ENCODE measurements around the gene RBP4.

The RBP4 gene

DNA sequence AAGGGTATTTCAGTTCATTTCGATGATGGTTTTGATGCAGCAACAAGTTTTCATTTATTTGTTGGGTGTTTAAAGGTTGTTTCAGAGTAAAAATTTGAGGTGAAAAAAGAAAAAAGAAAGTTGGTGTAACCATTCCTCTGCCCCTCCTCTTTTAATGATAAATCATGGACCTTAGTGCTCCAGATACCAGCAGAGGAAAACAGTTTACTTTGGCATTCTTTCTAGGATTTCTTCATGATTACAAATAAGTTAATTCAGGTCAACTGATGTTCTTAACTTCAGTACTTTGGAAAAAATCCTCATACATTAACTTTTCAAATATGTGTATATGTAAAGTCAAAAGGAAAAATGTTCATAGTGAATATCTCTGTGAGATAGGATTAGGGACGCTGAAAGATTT lies 2.0 kb upstream of the RBP4 start:
- no peak for FAIRE-seq
- no peak for TF ChIP-seq POLR2A (IDR thresholded peaks at IDR 0.05; ENCODE audit: low read depth, low read length)

DNA sequence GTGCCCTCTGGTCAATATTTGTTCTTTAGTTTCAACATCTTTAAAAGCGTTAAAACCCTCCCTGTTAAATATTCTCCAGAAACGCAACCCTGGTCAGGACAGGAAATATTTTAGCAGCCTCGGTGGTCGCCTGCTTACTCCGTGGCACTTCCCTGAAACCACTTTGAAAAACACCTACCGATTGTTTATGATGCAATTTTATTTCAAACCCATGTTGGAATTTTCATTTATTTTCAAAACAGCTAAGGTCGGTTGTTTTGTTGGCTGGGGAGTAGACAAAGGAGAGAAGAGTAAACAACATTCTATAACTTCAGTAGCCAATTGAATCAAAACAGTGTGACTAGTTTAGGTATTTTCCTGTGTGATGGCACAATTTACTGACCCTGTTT lies 733 bp upstream of the RBP4 start:
- FAIRE-seq (no peak), DNase-seq (ENCODE audit: insufficient read length, low spot score) (no peak)
- TF ChIP-seq POLR2A (IDR thresholded peaks at IDR 0.05; ENCODE audit: low read depth, low read length): no peak

More for the DNA sequence above, 2.0 kb upstream of the RBP4 start:
- DNase-seq (ENCODE audit: insufficient read length, low spot score): no peak

DNA sequence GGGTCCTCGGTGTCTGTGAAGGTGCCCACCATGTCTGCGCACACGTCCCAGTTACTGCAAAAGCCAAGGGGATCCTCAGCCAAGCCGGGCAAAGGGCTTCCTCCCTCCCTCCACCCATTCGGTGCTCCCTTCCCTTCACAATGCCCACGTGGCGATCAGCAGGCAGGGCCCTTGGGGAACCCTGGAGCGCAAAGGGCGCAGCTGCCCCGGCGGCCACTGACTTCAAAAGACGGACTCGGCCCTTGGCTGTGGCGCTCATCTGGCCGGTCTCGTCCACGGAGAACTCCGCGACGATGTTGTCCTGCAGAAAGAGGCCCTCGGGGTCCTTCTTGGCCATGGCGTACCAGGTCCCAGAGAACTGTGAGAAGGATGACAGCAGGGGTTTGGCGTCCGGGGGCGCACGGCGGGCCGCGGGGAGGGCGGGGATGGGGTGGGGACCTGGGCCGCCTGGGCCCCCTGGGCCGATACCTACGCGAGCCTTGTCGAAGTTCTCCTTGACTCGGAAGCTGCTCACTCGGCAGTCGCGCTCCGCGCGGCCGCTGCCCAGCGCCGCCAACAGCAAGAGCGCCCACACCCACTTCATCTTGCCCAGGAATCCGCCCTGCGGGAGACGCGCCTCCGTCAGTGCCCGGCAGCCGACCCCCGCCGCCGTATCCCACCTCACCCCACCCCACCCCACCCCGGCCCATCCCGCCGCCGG lies 439 bp downstream of the RBP4 start:
- FAIRE-seq (no peak), DNase-seq (ENCODE audit: insufficient read length, low spot score) (no peak)
- no peak for TF ChIP-seq POLR2A (IDR thresholded peaks at IDR 0.05; ENCODE audit: low read depth, low read length)

DNA sequence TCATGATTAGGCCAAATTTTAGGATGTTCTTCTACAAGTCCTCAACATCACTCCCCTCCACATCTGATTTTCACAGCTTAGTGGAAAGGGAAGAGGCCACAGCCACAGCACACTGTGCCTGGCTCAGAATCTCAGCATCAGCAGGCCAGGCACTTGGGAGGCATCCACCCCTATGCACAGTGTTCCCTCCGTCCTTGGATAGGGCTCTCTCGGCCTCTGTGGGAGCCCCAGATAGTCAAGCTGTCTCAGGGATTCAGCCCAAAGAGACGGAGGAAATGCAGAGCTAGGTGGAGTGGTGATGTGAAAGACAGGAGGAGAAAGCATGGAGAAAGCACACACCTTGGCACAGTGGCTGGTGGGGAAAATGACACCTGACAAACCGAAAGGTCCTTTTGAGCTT lies 1.3 kb downstream of the RBP4 start:
- no peak for TF ChIP-seq POLR2A (IDR thresholded peaks at IDR 0.05; ENCODE audit: low read depth, low read length)
- no peak for DNase-seq (ENCODE audit: insufficient read length, low spot score)
- no peak for FAIRE-seq

DNA sequence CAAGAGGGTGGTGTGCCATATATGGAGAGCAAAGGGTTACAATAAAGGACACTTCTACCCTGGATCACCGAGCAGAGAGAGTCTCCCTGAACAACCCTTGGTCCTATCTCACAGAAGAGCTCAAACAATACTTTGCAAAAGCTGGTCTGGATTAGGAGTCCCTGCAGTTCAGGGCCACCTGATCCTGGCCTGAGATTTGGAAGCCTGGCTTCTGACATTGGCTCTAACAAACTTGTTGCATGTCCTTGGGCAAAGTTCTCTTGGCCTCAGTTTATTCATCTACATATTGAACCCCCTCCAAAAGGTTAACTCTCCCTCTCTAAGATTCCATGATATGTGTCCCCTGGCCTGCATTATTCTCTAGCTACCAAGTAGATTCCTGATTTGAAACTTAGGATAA lies 1.7 kb downstream of the RBP4 start:
- TF ChIP-seq POLR2A (IDR thresholded peaks at IDR 0.05; ENCODE audit: low read depth, low read length): no peak
- DNase-seq (ENCODE audit: insufficient read length, low spot score) (no peak), FAIRE-seq (no peak)

DNA sequence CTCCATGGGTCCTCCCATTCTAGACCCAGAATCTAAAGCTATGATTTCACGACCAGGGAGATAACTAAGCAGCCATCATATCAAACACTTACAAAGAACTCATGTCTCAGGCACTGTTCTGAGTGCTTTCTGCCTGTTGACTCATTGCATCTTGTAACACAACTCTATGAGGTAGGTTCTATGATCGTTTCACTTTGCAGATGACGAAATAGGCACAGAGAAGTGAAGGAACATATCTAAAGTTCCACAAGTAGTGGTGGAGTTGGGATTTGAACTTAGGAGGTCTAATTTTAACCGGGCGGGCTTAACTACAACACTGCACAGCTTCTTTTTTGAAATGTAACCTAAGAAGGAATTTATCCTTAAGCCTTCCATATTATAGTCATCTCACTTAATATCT lies 2.9 kb downstream of the RBP4 start:
- no peak for DNase-seq (ENCODE audit: insufficient read length, low spot score)
- FAIRE-seq: no peak
- no peak for TF ChIP-seq POLR2A (IDR thresholded peaks at IDR 0.05; ENCODE audit: low read depth, low read length)

DNA sequence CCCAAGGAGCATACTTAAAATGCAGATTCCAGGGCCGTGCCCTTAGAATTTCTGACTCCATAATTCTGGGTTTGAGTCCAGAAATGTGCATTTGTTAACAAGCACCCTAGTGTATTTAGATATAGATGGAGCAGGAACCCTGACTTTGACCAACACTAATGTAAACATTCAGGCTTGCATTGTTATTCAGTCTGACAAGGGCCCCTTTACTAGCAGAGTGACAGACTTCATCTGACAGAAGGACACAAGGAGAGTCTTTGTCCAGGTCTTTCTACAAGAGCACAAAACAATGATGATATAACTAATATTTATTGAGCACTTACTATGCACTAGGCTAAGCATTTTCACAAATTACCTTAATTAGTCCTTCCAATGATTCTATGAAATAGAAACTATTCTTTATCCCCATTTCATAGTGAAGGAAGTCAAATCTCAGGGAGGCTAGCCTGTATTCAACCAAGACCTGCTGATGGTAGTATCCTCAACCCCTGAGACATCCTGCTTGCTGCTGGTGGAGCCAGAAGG lies 3.9 kb downstream of the RBP4 start:
- DNase-seq (ENCODE audit: insufficient read length, low spot score) (no peak), FAIRE-seq (no peak)
- no peak for TF ChIP-seq POLR2A (IDR thresholded peaks at IDR 0.05; ENCODE audit: low read depth, low read length)

DNA sequence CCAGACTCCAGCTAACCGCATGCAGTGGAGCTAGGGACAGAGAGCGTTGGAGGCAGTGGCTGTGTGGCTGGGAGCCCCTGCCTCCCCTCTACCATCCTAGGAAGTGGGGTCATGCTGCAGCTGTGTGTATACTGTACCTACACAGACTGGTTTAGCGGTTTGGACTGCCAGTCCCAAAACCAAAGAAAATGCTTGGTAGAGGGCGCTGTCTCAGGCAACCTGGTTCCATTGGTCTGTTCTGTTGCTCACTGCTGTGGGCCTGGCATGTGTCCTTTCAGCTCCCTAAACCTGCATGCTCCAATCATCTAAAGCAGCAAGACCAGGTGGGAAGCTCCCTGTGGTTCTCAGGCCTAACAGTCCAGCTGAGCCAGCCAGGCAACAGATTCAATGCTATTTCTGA lies 4.5 kb downstream of the RBP4 start:
- DNase-seq (ENCODE audit: insufficient read length, low spot score): no peak
- no peak for FAIRE-seq
- no peak for TF ChIP-seq POLR2A (IDR thresholded peaks at IDR 0.05; ENCODE audit: low read depth, low read length)

DNA sequence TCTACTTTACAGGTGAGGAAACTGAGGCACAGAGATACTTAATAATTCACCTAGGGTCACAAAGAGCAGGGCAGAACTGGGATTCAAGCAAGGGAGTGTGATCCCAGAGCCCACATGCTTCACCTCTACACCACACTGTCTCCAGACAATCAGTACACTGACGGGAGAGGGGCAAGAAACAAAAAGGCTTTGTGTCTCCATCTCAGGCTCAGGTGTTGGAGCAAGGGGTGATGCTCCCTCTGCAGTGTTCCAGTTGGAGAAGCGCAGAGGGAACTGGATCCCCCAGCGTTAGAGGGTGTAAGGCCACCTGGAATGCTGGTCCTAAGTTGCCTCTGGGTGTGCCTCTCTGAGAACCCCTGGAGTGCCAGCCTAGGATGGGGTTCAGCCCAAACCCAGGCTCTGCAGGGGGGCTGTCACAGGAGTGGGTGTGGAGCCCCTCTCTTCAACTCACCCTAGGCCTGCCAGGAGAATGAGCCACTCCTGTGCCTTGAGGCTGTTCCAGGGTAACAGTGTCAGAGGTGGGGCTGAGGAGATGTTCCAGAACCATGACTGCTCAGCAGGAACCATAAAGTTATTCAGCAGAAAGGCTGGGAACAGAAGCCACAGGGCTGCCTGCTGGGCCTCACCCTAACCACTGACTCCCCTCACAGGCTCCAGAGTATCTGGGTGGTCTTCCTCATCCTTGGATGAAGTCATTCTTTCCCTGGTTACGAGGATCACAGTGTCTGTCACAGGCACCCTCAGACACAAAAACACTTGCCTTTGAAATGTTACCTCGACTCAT lies 5.5 kb downstream of the RBP4 start:
- TF ChIP-seq POLR2A (IDR thresholded peaks at IDR 0.05; ENCODE audit: low read depth, low read length): no peak
- FAIRE-seq (no peak), DNase-seq (ENCODE audit: insufficient read length, low spot score) (no peak)

DNA sequence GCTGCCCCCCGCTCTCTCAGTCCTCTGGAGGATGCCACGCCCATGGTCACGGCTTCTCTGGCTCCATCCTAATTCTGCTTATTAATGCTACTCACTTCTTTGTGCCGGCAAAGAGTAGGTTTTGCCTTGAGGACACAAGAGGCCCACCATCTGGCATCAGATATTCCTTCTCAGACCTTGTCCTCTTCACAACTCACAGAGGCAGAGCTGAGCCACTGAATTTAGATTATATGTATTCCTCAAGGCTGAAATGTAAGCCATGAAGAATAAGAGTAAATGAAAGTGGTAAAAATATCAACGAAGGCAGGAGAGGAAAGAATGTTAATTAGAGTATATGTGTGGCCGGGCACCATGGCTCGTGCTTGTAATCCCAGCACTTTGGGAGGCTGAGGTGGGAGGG lies 6.5 kb downstream of the RBP4 start:
- TF ChIP-seq POLR2A (IDR thresholded peaks at IDR 0.05; ENCODE audit: low read depth, low read length): no peak
- FAIRE-seq (no peak), DNase-seq (ENCODE audit: insufficient read length, low spot score) (no peak)

DNA sequence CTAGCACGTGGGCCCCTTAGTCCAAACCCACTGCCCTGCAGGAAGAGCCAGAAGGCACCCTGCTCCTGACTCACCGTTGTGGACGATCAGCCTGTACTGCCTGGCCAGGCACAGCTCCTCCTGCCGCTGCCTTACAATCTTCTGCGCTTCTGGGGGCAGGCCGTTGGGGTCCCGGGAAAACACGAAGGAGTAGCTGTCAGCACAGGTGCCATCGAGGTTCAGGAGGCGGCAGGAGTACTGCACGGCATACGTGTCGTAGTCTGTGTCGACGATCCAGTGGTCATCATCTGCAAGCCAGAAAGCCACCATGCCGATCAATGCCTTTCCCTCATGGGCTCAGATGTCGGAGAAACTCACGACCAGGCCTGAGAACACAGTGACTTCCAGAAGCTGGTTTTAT lies 7.3 kb downstream of the RBP4 start:
- FAIRE-seq (no peak), DNase-seq (ENCODE audit: insufficient read length, low spot score) (no peak)
- TF ChIP-seq POLR2A (IDR thresholded peaks at IDR 0.05; ENCODE audit: low read depth, low read length): no peak

DNA sequence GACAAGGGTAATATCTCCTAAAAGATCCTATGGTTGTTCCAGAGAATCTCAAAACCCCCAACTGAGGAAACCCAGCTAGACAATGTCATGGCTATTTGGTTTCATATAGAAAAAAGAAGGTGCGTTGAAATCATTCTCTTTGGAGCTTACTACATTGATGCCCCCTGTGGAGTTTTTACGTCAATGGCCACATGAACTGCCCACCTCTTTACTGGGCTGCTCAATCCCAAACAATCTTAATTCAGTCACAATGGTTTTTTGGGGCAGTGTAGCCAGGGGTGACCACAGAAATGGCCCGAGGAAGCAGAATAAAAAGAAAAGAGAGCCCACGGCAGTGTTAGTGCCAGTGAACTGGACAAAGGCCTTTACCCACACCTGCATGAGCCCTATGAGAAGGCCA lies 7.8 kb downstream of the RBP4 start:
- no peak for TF ChIP-seq POLR2A (IDR thresholded peaks at IDR 0.05; ENCODE audit: low read depth, low read length)
- FAIRE-seq (no peak), DNase-seq (ENCODE audit: insufficient read length, low spot score) (no peak)

DNA sequence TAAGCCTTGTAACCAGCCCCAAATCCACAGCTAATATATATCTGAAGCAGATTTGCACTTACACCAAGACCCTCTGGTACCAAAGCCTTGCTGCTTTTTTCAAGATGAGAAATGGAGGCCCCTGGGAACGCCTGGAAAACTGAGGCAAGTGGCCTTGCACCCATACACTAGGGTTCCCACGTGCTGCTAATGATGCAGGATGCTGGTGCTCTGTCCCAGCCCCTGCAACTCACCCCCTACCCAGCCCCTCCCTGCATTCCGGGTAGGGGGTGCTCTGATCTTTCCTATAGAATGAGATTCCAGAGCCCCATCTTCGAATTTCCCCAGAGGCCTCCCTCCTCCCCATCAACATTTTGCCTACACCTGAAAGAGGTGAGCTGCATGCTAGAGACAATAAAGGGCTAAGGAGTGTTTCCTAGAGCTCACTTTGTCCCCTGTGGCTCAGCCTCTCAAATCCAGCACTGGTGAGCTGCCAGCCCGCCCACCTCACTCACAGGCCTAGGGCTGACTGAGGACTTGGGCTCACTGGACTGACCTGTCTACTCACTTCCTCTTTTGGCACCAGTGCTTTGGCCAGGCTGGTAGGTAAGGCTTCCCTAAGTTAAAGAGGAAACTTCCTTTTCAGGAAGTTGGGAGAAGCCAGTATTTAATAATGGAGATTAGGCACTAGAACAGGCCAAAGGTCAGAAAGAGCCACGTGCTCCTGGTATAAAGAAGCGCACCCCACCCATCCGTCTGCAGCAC lies 9.8 kb downstream of the RBP4 start:
- no peak for DNase-seq (ENCODE audit: insufficient read length, low spot score)
- FAIRE-seq: no peak
- no peak for TF ChIP-seq POLR2A (IDR thresholded peaks at IDR 0.05; ENCODE audit: low read depth, low read length)

DNA sequence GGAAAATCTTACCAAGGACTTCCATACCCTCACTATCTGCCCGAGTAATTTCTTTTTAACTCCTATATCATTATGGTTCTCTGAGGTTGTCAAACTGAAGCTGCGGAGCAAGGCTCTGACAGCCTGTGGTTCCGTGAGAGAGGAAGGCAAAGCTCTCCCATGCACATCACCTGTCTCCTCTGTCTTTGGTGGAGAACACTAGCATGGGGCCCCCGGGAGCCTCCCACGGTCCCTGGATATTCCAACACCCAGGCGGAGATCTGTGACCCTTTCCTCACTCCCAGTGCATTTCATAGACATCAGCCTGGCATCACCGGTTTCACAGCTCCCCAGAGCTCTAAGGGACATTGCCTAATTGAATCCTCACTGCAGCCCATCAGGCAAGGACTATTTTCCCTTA lies 10.4 kb downstream of the RBP4 start:
- no peak for DNase-seq (ENCODE audit: insufficient read length, low spot score)
- no peak for TF ChIP-seq POLR2A (IDR thresholded peaks at IDR 0.05; ENCODE audit: low read depth, low read length)
- FAIRE-seq: no peak
